A673 (cell line): ENCODE data around the gene SMARCA2. TPM values are rescaled to one million over a fixed set of nuclear protein-coding genes. Genes with fewer than 3 reads are reported as not detected.

Experiments used
- BruUV-seq: library from RNA; stranded (reverse); fragments of 400-500 nt; replicated peaks from 2 replicates; lab custom pipeline; 2021; lab: Mats Ljungman, UMichigan
- CTCF ChIA-PET: fragments of 300-600 bp; sonication (Branson Sonifier 250); formaldehyde crosslinking; loops from one replicate; lab custom pipeline; 2022; ENCODE audit warnings: antibody characterized with exemption; lab: Charles Lee
- POLR2A ChIA-PET: fragments of 300-600 bp; sonication (Branson Sonifier 250); formaldehyde crosslinking; loops from one replicate; lab custom pipeline; 2022; ENCODE audit warnings: antibody characterized with exemption; ENCODE audit not compliant: low non-redundant PET; lab: Charles Lee
- DNase-seq: peaks from one replicate; pipeline ENCODE4 v3.0.0-alpha.2; 2015; ENCODE audit warnings: low spot score
- H3K27ac ChIP-seq: fragments of 200-600 bp; sonication (generic); 2 replicates; pipeline ENCODE4 v1.5.1; 2016; ENCODE audit warnings: mixed run types, low read depth, mild to moderate bottlenecking, mixed read lengths, antibody characterized with exemption, low read length; ENCODE audit not compliant: poor library complexity, severe bottlenecking
- H3K27me3 ChIP-seq: fragments of 200-600 bp; sonication (generic); replicated peaks from 2 replicates; pipeline ENCODE4 v1.6.1; 2017; ENCODE audit warnings: mixed run types, low read depth, mild to moderate bottlenecking, mixed read lengths, antibody characterized with exemption, low read length; ENCODE audit not compliant: insufficient read depth, poor library complexity
- H3K36me3 ChIP-seq: fragments of 200-600 bp; sonication (generic); 2 replicates; pipeline ENCODE4 v1.6.1; 2016; ENCODE audit warnings: mixed run types, mild to moderate bottlenecking, mixed read lengths, antibody characterized with exemption, low read length; ENCODE audit not compliant: insufficient read depth, poor library complexity, severe bottlenecking
- H3K4me1 ChIP-seq: fragments of 200-600 bp; sonication (generic); 2 replicates; pipeline ENCODE4 v1.6.1; 2017; ENCODE audit warnings: mixed run types, mild to moderate bottlenecking, mixed read lengths, antibody characterized with exemption, low read length; ENCODE audit not compliant: insufficient read depth, poor library complexity, severe bottlenecking
- H3K4me3 ChIP-seq: fragments of 200-600 bp; sonication (generic); 2 replicates; pipeline ENCODE4 v1.5.1; 2016; ENCODE audit warnings: low read depth, mixed run types, mild to moderate bottlenecking, mixed read lengths, low read length; ENCODE audit not compliant: poor library complexity, severe bottlenecking
- H3K9me3 ChIP-seq: fragments of 200-600 bp; sonication (generic); 2 replicates; pipeline ENCODE4 v1.6.1; 2016; ENCODE audit warnings: mixed run types, low read depth, mild to moderate bottlenecking, mixed read lengths, antibody characterized with exemption, low read length; ENCODE audit not compliant: poor library complexity, severe bottlenecking
- CTCF ChIP-seq: fragments of 300-800, 200-600 bp; sonication (generic); conservative IDR thresholded peaks from 2 replicates; pipeline ENCODE4 v1.5.1; 2017; ENCODE audit warnings: low read depth, mild to moderate bottlenecking, antibody characterized with exemption, low read length, moderate library complexity, mixed read lengths
- EZH2 ChIP-seq: fragments of 200-600 bp; sonication (generic); IDR thresholded peaks from 2 replicates; pipeline ENCODE4 v1.6.1; 2017; ENCODE audit warnings: borderline replicate concordance, low read depth, mild to moderate bottlenecking, mixed read lengths, antibody characterized with exemption, low read length; ENCODE audit not compliant: poor library complexity, severe bottlenecking
- intact Hi-C: fragments of 100-400 bp; cut with micrococcal nuclease; formaldehyde crosslinking; loops from one replicate; pipeline ENCODE4 v1.10.0; 2022; ENCODE audit not compliant: unreplicated experiment
- total RNA-seq: library from RNA; stranded (reverse); gene quantifications from 2 replicates; pipeline ENCODE4 v1.2.3, GENCODE V29; 2021

Gene SMARCA2
- total RNA-seq, 1 experiment from 2014 or later, result 69.0 TPM

DNA sequence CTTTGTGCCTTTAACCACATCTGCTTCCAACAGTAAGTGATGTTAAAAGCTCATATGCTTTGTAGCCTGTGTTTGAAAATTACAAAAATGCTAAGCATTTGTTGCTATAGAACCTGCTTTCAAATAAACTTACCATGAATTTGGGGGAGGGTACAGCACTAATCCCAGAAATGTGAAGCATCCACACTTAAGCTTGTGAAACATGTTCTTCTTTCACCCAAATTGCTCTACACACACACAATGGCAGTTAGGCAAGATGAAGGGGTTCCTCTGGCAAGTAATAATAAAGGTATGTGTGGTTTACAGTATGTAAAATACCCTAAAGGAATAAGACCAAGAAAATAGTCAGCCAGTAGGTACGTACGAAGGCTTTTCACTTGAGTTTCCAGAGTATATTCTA is 165.6 kb downstream of the SMARCA2 start:
- no TSS peak for BruUV-seq
- Histone ChIP-seq H3K4me3 (no peak overlapping the region), H3K4me1 (peaks cover 13% of the 10 kb centered on the region), H3K27ac (no peak overlapping the region), H3K27me3 (no peaks in the 10 kb centered on the region), H3K36me3 (no peaks in the 10 kb centered on the region), H3K9me3 (no peaks in the 10 kb centered on the region)
- no peak for DNase-seq
- ChIA-PET CTCF (no interaction called here), POLR2A (no interaction called here)
- TF ChIP-seq EZH2, result no peak
- TF ChIP-seq CTCF, result no peak
- intact Hi-C loops, result loop anchor here (1.0 to 10.0 kb wide), 4 partner anchors 34 to 236 kb away; partner anchors contain the start of gene SMARCA2

DNA sequence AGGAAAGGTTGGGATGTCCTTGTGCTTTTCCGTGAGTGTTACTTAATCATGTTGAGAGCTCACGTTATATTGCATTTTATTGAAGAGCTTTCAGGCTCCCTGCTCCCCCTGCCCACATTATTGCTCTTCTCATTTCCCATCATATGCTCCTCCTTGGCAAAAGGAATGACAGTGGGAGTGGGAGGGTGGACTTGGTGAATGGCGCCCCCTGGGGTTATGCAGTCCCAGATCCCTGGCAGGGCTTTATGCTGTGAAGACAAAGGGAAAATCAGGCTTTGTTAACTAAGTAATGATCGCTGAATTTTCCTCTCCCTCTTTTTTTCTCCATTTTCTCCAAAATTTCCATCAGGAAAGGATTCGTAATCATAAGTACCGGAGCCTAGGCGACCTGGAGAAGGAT is 166.6 kb downstream of the SMARCA2 start:
- Histone ChIP-seq H3K4me3 (no peak overlapping the region), H3K4me1 (peaks cover 13% of the 10 kb centered on the region), H3K9me3 (no peaks in the 10 kb centered on the region), H3K27me3 (no peaks in the 10 kb centered on the region), H3K27ac (no peak overlapping the region), H3K36me3 (no peaks in the 10 kb centered on the region)
- BruUV-seq, result no TSS peak
- ChIA-PET CTCF (interaction anchor here (1.1 kb wide), 1 partner anchor 49 kb away, joined by 7 read pairs; no protein-coding TSS in a partner anchor), POLR2A (no interaction called here)
- intact Hi-C loops, result loop anchor here (2.0 to 10.0 kb wide), 3 partner anchors 35 to 237 kb away; partner anchors contain the start of gene SMARCA2
- DNase-seq, result peak; percentile 75
- TF ChIP-seq CTCF (peak; percentile 84), EZH2 (no peak)

DNA sequence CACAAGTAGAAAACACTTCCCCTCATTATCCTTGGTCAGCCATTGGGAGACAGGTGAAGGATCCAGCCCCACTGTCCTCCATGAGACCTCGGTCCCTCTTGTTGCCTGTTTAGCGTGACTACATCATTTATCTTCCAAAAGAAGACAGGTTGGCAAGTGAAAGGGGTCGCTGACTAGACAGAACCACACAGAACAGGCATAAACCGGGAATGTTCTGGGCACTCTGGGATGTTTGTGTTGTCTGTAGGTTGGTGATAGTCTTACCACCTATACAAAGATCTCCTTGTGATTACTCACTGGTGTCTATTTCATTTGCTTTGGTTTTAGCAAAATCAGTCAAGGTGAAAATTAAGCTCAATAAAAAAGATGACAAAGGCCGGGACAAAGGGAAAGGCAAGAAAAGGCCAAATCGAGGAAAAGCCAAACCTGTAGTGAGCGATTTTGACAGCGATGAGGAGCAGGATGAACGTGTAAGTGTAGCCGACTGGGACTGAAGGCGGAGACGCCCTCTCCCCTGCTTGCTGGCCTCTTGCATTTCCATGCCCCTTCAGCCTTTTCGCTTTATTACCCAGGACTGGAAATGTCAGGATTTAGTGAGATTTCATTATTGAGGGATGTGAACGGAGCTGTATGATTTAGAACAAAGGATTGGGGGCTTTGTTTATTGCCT is 175.9 kb downstream of the SMARCA2 start:
- no peak for DNase-seq
- no peak for TF ChIP-seq EZH2
- TF ChIP-seq CTCF, result no peak
- Histone ChIP-seq H3K27ac (no peak overlapping the region), H3K4me1 (no peaks in the 10 kb centered on the region), H3K36me3 (no peaks in the 10 kb centered on the region), H3K4me3 (no peak overlapping the region), H3K27me3 (no peaks in the 10 kb centered on the region), H3K9me3 (no peaks in the 10 kb centered on the region)
- intact Hi-C loops, result no loop called here
- POLR2A ChIA-PET, result no interaction called here
- BruUV-seq, result no TSS peak
- CTCF ChIA-PET, result interaction anchor here (0.7 kb wide), 1 partner anchor 23 kb away, joined by 3 read pairs; no protein-coding TSS in a partner anchor
